Upper lobe of left lung (tissue), 6 donors: Measurements from ENCODE around the gene CEP68. TPM values are rescaled to one million over a fixed set of nuclear protein-coding genes. Genes with fewer than 3 reads are reported as not detected.
A peak's percentile ranks its signal among the peaks of the same experiment; 100 is the strongest.
"Not testable (repeated sequence)": the region's sequence is repeated elsewhere in the genome, so short reads cannot be mapped to it uniquely, and the experiment has no call there.

ENCODE experiments used
- ATAC-seq, 2 donors: fragments of 200-7000 bp; cut with Tn5 transposase; one replicate each; pipeline ENCODE4 v1.9.1; 2022; ENCODE audit warnings: mild to moderate bottlenecking in 2 of 2, moderate library complexity in 2 of 2; ENCODE audit not compliant: low FRiP score in 2 of 2
- DNase-seq, 2 donors: peaks; one replicate each; pipeline ENCODE4 v3.0.0-alpha.2; 2019 to 2020
- H3K27ac ChIP-seq, 4 donors: fragments of 200-600 bp; sonication (generic); one replicate each; pipeline ENCODE4 v1.5.1; 2016 to 2019
- H3K27me3 ChIP-seq, 4 donors: fragments of 200-600 bp; sonication (generic); one replicate each; pipeline ENCODE4 v1.5.1; 2017 to 2019
- H3K36me3 ChIP-seq, 4 donors: fragments of 200-600 bp; sonication (generic); one replicate each; pipeline ENCODE4 v1.5.1; 2016 to 2019
- H3K4me1 ChIP-seq, 4 donors: fragments of 200-600 bp; sonication (generic); one replicate each; pipeline ENCODE4 v1.5.1; 2018 to 2019
- H3K4me3 ChIP-seq, 4 donors: fragments of 200-600 bp; sonication (generic); one replicate each; pipeline ENCODE4 v1.5.1; 2017 to 2019; ENCODE audit warnings: mild to moderate bottlenecking in 2 of 4, moderate library complexity in 1 of 4
- H3K9me3 ChIP-seq, 4 donors: fragments of 200-600 bp; sonication (generic); one replicate each; pipeline ENCODE4 v1.5.1; 2018 to 2019
- EP300 ChIP-seq, 4 donors: sonication (generic); formaldehyde crosslinking; IDR thresholded peaks; one replicate each; pipeline ENCODE4 v1.5.1; 2017; ENCODE audit warnings: antibody characterized with exemption in 4 of 4, control low read depth in 2 of 4
- POLR2A ChIP-seq, 4 donors: fragments of 450-650 bp; IDR thresholded peaks; one replicate each; pipeline ENCODE4 v1.5.1; 2016 to 2017; ENCODE audit warnings: antibody characterized with exemption in 4 of 4, mild to moderate bottlenecking in 2 of 4
- POLR2AphosphoS5 ChIP-seq, 2 donors: sonication (generic); formaldehyde crosslinking; IDR thresholded peaks; one replicate each; pipeline ENCODE4 v1.5.1; 2017; ENCODE audit warnings: antibody characterized with exemption in 2 of 2
- WGBS, 2 donors: methylation state at CpG; one replicate each; pipeline ENCODE4 v1.1.5; 2017 to 2018; 5-methylcytosine and 5-hydroxymethylcytosine counted together
- total RNA-seq, 6 donors: library from RNA; depleted of rRNA in 4 of 6; stranded (reverse); fragments of >200 nt in 4 of 6; gene quantifications; one replicate each; pipeline versions ENCODE4 v1.1.0 to v1.2.1, GENCODE V29; 2016 to 2021
- TF ChIP-seq, protein P1 (sequence below), 6 experiments: fragments of 450-650 bp in 4 of 6; fragments of 200-600 bp in 2 of 6; sonication (generic) in 2 of 6; IDR thresholded peaks; one replicate each; pipeline ENCODE4 v1.5.1; 2016 to 2019; ENCODE audit warnings: antibody characterized with exemption in 6 of 6
- donor health status: DM: no; HTN: no; CAD: no; lungs with moderate emphysema.
- donor health status: DM: no; HTN: yes; CAD: no; lungs with severe emphysema.

CEP68 gene
- total RNA-seq, 6 donors from 2014 or later: 9.4 to 24.1 (median 13.3) TPM

DNA sequence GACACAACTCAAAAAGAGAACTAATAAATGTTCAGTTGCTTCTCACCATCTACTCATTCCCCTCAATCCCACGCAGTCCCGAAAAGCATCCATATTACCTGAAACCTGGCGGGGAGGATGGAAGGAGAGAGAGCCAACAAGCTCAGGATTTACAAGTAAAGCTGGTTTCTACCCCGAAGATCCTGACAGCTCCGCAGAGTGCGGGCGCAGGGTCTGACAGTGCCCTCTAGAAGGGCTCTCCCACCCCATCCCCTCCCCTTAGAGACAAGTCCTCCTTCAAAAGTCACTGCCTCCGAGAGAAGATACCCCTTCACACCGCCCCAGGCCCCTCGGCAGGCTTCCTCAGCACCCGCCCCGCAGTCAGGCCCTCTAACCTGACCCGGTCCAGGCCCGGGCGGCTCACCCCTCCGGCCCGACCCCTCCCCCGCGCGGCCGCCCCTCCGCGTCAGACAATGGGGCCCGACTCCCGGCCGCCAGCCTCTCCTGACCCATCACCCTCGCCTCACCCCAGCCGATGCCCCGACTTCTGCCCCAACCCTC is 73.1 kb downstream of the CEP68 start:
- WGBS, 2 donors: 0% methylated on average over 10 to 27 of the region's 29 CpGs
- TF ChIP-seq POLR2AphosphoS5 (IDR thresholded peaks at IDR 0.05): no peak
- TF ChIP-seq, protein P1, sequence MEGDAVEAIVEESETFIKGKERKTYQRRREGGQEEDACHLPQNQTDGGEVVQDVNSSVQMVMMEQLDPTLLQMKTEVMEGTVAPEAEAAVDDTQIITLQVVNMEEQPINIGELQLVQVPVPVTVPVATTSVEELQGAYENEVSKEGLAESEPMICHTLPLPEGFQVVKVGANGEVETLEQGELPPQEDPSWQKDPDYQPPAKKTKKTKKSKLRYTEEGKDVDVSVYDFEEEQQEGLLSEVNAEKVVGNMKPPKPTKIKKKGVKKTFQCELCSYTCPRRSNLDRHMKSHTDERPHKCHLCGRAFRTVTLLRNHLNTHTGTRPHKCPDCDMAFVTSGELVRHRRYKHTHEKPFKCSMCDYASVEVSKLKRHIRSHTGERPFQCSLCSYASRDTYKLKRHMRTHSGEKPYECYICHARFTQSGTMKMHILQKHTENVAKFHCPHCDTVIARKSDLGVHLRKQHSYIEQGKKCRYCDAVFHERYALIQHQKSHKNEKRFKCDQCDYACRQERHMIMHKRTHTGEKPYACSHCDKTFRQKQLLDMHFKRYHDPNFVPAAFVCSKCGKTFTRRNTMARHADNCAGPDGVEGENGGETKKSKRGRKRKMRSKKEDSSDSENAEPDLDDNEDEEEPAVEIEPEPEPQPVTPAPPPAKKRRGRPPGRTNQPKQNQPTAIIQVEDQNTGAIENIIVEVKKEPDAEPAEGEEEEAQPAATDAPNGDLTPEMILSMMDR (IDR thresholded peaks at IDR 0.05): no peak
- TF ChIP-seq POLR2A (IDR thresholded peaks at IDR 0.05): no peak
- no peak for TF ChIP-seq EP300 (IDR thresholded peaks at IDR 0.05)
- H3K27me3 ChIP-seq: no peaks in the 10 kb centered on the region
- peak overlapping the region; percentile 98 to 100 (median 98) for H3K27ac ChIP-seq
- H3K36me3 ChIP-seq: no peaks in the 10 kb centered on the region
- peaks cover 38 to 44% (median 40%) of the 10 kb centered on the region in 4 donors for H3K4me1 ChIP-seq
- H3K4me3 ChIP-seq: peak overlapping the region; percentile 73 to 92 (median 86)
- DNase-seq (peak; percentile 49 to 94), ATAC-seq (peak; percentile 34 to 55)
- no peaks in the 10 kb centered on the region for H3K9me3 ChIP-seq

DNA sequence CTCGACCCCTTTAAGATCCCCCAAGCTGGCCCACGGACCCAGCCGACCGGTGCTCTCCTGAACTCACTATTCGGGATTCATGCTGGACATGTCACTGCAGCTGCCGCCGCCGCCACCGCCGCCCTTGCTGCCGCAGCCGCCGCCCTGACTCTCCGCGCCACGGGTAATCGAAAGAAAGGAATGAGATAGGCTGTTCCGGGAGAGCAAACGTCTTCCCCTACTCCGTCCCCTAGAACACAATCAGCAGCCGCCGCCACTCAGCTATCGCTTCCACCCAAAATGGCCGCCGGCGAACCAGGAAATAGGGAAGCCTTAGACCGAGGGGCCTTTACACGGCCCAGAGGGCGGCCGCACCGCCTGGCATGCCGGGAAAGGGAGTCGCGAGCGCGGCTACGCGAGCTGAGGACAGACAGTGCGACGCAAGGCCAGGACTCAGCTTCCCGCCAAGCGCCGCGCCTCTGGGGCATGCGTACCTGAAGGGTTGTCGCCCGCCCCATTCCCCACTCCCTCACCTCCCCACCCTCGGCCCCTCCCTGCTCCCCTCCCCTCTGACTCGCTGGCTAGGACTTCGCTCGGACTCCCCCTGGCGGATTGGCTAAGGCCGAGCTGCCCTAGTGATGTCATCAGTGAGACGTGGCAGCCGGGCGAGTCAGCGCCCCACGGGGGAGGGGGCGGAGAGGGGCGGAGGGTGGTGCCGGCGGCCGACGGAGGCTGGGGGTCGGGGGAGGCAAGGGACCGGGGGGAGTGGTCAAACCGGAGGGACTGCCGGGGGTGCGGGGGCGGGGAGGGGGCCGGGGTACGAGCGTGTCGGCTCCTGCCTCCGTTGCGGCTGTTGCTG is 73.8 kb downstream of the CEP68 start, which contains the start of gene RAB1A:
Gene RAB1A (minus strand): TSS at position 281 of the 838 bp plus-strand sequence. CDS start 191 bp downstream, at position 90.
- Histone ChIP-seq H3K36me3 (no peaks in the 10 kb centered on the region), H3K27me3 (no peaks in the 10 kb centered on the region), H3K4me1 (peaks cover 32 to 37% (median 33%) of the 10 kb centered on the region in 4 donors), H3K9me3 (no peaks in the 10 kb centered on the region), H3K4me3 (peak within 1 kb of the TSS; percentile 73 to 92 (median 86)), H3K27ac (peak within 1 kb of the TSS; percentile 98 to 100 (median 98))
- peak; percentile 99 to 100 for DNase-seq
- peak; percentile 96 to 100 for ATAC-seq
- WGBS, 2 donors: 1 to 3% methylated on average over 13 to 25 of the region's 76 CpGs
- TF ChIP-seq, protein P1 (IDR thresholded peaks at IDR 0.05): peak in 5 of 6 experiments; percentile 40 to 52 (median 46)
- peak in 1 of 4 donors; percentile 57 for TF ChIP-seq EP300 (IDR thresholded peaks at IDR 0.05)
- peak; percentile 48 to 95 (median 90) for TF ChIP-seq POLR2A (IDR thresholded peaks at IDR 0.05)
- TF ChIP-seq POLR2AphosphoS5 (IDR thresholded peaks at IDR 0.05): peak; percentile 96 to 97

DNA sequence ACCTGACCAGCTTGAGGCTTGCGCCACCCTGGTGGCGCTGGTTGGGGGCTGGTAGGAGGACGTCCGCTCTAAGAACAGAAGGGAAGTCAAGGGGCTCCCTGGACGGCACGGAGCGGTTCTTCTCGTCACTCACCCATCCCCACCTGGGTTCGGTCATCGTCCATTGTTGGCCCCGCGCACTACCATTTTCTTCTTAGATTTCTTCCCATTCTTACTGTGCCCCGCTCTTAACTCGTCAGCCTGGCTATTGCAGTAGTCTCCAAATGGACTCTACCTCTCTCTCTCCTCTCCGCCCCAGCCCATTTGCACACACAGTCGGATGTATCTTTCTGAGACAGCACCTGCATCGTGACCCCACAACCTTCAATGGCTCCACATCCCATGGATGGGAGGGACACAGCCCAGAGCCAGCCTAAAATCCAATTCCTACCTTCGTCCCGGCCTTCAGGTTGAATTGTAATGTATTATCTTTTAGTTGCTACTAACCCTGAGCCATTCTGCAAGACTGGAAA is 74.5 kb downstream of the CEP68 start:
- H3K27ac ChIP-seq: peak overlapping the region; percentile 98 to 100 (median 98)
- no peaks in the 10 kb centered on the region for H3K9me3 ChIP-seq
- peak overlapping the region; percentile 23 to 86 (median 79) for H3K4me3 ChIP-seq
- TF ChIP-seq POLR2A (IDR thresholded peaks at IDR 0.05): peak in 1 of 4 donors; percentile 45
- peak in 1 of 2 donors; percentile 18 for TF ChIP-seq POLR2AphosphoS5 (IDR thresholded peaks at IDR 0.05)
- no peak for TF ChIP-seq EP300 (IDR thresholded peaks at IDR 0.05)
- H3K27me3 ChIP-seq: no peaks in the 10 kb centered on the region
- WGBS, 2 donors: 14 to 17% methylated on average over 18 to 19 of the region's 19 CpGs
- peaks cover 26 to 30% (median 28%) of the 10 kb centered on the region in 4 donors for H3K4me1 ChIP-seq
- DNase-seq (no peak), ATAC-seq (peak; percentile 54 to 67)
- H3K36me3 ChIP-seq: no peaks in the 10 kb centered on the region

DNA sequence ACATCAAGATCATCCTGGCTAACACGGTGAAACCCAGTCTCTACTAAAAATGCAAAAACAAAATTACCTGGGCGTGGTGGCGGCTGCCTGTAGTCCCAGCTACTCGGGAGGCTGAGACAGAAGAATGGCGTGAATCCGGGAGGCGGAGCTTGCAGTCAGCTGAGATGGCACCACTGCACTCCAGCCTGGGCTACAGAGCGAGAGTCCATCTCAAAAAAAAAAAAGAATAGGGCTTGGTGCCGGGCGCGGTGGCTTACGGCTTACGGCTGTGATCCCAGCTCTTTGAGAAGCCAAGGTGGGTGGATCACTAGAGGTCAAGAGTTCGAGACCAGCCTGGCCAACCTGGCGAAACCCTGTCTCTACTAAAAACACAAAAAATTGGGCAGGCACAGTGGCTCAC is 76.7 kb downstream of the CEP68 start:
- peaks cover 8 to 14% (median 11%) of the 10 kb centered on the region in 4 donors for H3K4me1 ChIP-seq
- 90 to 92% methylated on average over 13 to 15 of the region's 15 CpGs for WGBS, 2 donors
- H3K27ac ChIP-seq, DNase-seq, H3K9me3 ChIP-seq, H3K27me3 ChIP-seq, H3K4me3 ChIP-seq, ATAC-seq, H3K36me3 ChIP-seq: not testable (repeated sequence)

DNA sequence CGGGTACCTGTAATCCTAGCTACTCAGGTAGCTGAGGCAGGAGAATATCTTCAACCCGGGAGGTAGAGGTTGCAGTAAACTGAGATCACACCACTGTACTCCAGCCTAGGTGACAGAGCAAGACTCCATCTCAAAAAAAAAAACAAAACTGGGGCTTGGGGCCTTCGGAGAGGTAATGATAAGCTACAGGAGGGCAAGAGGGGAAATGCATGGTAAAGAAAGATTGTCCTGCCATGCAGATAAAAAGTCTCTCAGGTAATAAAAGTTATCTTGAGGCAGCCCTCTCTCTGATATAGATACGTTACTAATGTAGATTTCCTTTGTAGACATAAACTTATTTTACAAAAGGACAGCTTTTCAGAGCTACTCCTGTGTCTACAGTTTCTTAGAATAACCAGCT is 77.4 kb downstream of the CEP68 start:
- WGBS, 2 donors: 84 to 86% methylated on average over 4 of the region's 4 CpGs

More for the DNA sequence above, 77.4 kb downstream of the CEP68 start:
- no peaks in the 10 kb centered on the region for H3K27me3 ChIP-seq
- no peaks in the 10 kb centered on the region for H3K36me3 ChIP-seq
- H3K27ac ChIP-seq: no peak overlapping the region
- TF ChIP-seq POLR2A (IDR thresholded peaks at IDR 0.05): no peak
- no peak for TF ChIP-seq EP300 (IDR thresholded peaks at IDR 0.05)
- TF ChIP-seq, protein P1 (IDR thresholded peaks at IDR 0.05): no peak
- TF ChIP-seq POLR2AphosphoS5 (IDR thresholded peaks at IDR 0.05): no peak
- no peak for ATAC-seq
- H3K9me3 ChIP-seq: no peaks in the 10 kb centered on the region
- DNase-seq: no peak
- H3K4me1 ChIP-seq: peaks cover 3 to 11% (median 5%) of the 10 kb centered on the region in 4 donors
- no peak overlapping the region for H3K4me3 ChIP-seq
